ENCODE measurements around the gene CD80.

DNA sequence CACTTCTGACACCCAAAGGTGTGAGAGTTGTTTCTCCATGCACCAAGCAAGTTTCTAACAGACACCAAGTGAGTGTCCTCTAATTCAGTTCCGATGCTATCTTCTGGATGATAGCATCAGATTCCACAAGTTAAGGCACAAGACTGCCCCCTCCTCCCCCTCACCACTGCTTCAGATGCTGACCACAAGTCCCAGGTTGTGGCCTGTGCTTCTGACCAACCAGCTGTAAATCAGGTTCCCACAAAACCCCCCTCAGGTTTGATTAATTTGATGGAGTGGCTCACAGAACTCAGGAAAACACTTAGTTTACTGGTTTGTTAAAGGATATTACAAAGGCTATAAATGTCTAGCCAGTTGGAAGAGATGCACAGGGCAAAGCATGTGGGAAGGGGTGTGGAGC lies 31.3 kb upstream of the CD80 start:
- TF ChIP-seq, protein P1, sequence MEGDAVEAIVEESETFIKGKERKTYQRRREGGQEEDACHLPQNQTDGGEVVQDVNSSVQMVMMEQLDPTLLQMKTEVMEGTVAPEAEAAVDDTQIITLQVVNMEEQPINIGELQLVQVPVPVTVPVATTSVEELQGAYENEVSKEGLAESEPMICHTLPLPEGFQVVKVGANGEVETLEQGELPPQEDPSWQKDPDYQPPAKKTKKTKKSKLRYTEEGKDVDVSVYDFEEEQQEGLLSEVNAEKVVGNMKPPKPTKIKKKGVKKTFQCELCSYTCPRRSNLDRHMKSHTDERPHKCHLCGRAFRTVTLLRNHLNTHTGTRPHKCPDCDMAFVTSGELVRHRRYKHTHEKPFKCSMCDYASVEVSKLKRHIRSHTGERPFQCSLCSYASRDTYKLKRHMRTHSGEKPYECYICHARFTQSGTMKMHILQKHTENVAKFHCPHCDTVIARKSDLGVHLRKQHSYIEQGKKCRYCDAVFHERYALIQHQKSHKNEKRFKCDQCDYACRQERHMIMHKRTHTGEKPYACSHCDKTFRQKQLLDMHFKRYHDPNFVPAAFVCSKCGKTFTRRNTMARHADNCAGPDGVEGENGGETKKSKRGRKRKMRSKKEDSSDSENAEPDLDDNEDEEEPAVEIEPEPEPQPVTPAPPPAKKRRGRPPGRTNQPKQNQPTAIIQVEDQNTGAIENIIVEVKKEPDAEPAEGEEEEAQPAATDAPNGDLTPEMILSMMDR (IDR thresholded peaks at IDR 0.05), result no peak
- no peak for TF ChIP-seq POLR2A (IDR thresholded peaks at IDR 0.05)

Measured in transverse colon (tissue), 3 donors.